Measurements from ENCODE around the gene SLC12A3.

The SLC12A3 gene

DNA sequence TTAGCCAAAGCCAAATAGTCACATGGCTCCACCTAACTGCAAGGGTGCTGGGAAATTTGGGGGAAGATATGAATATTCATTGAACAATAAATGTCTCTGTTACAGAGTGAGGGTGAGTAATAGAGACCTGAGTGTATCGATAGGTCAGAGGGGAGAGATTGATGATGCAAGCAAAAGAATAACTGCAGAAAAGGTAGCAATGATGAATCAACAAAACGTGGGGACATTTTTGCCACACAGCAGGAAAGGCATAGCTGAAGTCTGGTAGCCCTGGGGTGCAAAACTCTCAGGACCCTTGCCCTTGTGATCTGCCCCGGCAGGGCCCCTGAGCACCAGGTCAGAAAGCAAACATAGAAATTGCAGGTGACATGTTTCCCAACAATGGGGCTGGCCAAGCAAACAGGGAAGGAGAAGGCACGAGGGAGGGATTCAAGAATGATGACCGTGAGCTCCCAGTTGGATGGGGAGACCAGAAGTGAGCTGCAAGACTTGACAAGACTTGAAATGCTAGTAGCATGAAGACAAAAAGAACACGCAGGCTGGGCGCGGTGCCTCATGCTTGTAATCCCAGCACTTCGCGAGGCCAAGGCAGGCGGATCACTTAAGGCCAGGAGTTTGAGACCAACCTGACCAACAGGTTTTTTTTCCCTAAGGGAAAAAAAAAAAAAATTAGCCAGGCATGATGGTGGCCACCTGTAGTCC lies 54.2 kb downstream of the SLC12A3 start:
- no peak for DNase-seq (ENCODE audit: low read depth)
- H3K4me3 ChIP-seq (ENCODE audit: low read depth, low read length), result no peak overlapping the region
- TF ChIP-seq, protein P1, sequence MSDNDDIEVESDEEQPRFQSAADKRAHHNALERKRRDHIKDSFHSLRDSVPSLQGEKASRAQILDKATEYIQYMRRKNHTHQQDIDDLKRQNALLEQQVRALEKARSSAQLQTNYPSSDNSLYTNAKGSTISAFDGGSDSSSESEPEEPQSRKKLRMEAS (IDR thresholded peaks at IDR 0.05; ENCODE audit: low read depth, low read length), result no peak
- TF ChIP-seq POLR2A (IDR thresholded peaks at IDR 0.05; ENCODE audit: extremely low read depth, insufficient read length) (no peak), MYC (IDR thresholded peaks at IDR 0.05; ENCODE audit: low read depth, low read length) (no peak)
- TF ChIP-seq, protein P2, sequence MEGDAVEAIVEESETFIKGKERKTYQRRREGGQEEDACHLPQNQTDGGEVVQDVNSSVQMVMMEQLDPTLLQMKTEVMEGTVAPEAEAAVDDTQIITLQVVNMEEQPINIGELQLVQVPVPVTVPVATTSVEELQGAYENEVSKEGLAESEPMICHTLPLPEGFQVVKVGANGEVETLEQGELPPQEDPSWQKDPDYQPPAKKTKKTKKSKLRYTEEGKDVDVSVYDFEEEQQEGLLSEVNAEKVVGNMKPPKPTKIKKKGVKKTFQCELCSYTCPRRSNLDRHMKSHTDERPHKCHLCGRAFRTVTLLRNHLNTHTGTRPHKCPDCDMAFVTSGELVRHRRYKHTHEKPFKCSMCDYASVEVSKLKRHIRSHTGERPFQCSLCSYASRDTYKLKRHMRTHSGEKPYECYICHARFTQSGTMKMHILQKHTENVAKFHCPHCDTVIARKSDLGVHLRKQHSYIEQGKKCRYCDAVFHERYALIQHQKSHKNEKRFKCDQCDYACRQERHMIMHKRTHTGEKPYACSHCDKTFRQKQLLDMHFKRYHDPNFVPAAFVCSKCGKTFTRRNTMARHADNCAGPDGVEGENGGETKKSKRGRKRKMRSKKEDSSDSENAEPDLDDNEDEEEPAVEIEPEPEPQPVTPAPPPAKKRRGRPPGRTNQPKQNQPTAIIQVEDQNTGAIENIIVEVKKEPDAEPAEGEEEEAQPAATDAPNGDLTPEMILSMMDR (IDR thresholded peaks at IDR 0.05; ENCODE audit: low read depth, low read length), result no peak

DNA sequence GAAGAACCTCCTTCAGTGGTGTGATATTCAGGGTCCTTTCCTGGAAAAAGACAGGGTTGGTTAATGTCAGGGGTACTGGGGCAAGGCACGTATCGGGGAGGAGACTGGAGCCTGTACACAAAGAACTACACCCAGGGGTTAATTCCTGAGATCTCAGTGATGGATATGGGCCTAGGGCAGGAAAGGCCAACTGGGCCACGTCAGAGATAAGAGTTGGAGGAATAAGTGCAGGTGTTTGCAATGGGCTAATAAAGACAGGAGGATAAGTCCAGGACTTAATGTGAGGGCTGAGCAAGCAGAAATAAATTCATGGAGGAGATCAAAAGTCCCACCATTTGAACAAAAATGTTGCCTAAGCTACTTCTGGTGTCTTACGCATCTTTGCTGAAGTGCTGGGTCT lies 56.6 kb downstream of the SLC12A3 start:
- no peak for DNase-seq (ENCODE audit: low read depth)
- H3K4me3 ChIP-seq (ENCODE audit: low read depth, low read length), result no peak overlapping the region
- no peak for TF ChIP-seq POLR2A (IDR thresholded peaks at IDR 0.05; ENCODE audit: extremely low read depth, insufficient read length)
- TF ChIP-seq MYC (IDR thresholded peaks at IDR 0.05; ENCODE audit: low read depth, low read length), result no peak
- TF ChIP-seq, protein P1 (IDR thresholded peaks at IDR 0.05; ENCODE audit: low read depth, low read length), result no peak
- TF ChIP-seq, protein P2 (IDR thresholded peaks at IDR 0.05; ENCODE audit: low read depth, low read length), result no peak

DNA sequence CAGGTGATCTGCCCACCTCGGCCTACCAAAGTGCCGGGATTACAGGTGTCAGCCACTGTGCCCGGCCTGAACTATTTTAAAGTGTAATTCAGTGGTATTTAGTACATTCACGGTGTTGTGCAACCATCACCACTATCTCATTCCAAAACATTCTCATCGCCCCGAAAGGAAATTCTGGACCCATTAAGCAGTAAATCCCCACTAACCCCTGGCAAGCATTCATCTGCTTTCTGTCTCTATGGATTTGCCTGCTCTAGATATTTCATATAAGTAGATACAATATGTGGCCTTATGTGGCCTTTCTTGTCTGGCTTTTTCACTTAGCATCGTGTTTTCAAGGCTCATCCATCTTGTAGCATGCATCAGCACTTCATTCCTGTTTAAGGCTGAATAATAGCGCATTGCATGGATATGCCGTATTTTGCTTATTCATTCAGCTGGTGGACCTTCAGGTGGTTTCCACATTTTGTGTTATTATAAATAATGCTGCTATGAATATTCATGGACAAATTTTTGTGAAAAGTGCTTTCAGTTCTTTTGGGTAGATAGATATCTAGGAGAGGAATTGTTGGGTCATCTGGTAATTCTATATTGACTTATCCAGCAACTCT lies 58.6 kb downstream of the SLC12A3 start:
- no peak overlapping the region for H3K4me3 ChIP-seq (ENCODE audit: low read depth, low read length)
- TF ChIP-seq, protein P2 (IDR thresholded peaks at IDR 0.05; ENCODE audit: low read depth, low read length), result no peak
- no peak for TF ChIP-seq POLR2A (IDR thresholded peaks at IDR 0.05; ENCODE audit: extremely low read depth, insufficient read length)
- TF ChIP-seq, protein P1 (IDR thresholded peaks at IDR 0.05; ENCODE audit: low read depth, low read length), result no peak
- TF ChIP-seq MYC (IDR thresholded peaks at IDR 0.05; ENCODE audit: low read depth, low read length), result no peak
- no peak for DNase-seq (ENCODE audit: low read depth)

DNA sequence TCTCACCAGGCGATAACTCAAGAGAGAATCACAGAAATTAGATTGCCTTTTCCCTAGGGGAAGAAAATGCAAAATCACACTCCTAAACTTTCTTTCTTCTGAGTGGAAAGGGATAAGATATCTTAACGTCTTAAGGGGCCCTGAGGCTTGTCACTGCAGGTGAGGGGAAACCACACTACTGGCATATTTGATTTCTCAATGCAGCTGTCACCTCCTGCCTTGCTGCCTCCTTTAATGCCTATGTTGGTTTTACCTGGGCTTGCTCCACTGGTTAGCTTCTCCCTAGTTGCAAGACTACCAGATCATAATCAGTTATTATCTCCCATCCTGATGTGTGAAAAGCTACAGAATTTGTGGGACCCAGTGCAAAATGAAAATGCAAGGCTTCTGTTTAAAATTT lies 62.5 kb downstream of the SLC12A3 start:
- no peak for DNase-seq (ENCODE audit: low read depth)
- TF ChIP-seq, protein P2 (IDR thresholded peaks at IDR 0.05; ENCODE audit: low read depth, low read length), result no peak
- TF ChIP-seq MYC (IDR thresholded peaks at IDR 0.05; ENCODE audit: low read depth, low read length) (no peak), POLR2A (IDR thresholded peaks at IDR 0.05; ENCODE audit: extremely low read depth, insufficient read length) (no peak)
- TF ChIP-seq, protein P1 (IDR thresholded peaks at IDR 0.05; ENCODE audit: low read depth, low read length), result no peak
- H3K4me3 ChIP-seq (ENCODE audit: low read depth, low read length), result no peak overlapping the region

DNA sequence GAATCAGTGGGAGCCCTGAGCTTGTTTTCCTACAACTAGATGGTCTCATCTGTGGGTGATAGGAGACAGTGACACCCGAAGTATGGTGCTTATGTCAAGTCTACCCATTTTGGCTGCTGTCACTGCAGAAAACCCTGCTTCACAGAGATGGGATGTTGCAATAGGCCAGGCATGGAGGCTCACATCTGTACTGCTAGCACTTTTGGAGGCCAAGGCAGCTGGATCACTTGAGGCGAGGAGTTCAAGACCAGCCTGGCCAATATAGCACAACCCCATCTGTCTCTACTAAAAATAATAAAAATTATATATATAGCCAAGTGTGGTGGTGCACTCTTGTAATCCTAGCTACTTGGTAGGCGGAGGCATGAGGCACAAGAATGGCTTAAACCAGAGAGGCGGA lies 64.6 kb downstream of the SLC12A3 start:
- TF ChIP-seq, protein P2 (IDR thresholded peaks at IDR 0.05; ENCODE audit: low read depth, low read length), result no peak
- TF ChIP-seq, protein P1 (IDR thresholded peaks at IDR 0.05; ENCODE audit: low read depth, low read length), result no peak
- TF ChIP-seq MYC (IDR thresholded peaks at IDR 0.05; ENCODE audit: low read depth, low read length), result no peak
- TF ChIP-seq POLR2A (IDR thresholded peaks at IDR 0.05; ENCODE audit: extremely low read depth, insufficient read length), result no peak
- H3K4me3 ChIP-seq (ENCODE audit: low read depth, low read length), result no peak overlapping the region
- peak; percentile 43 for DNase-seq (ENCODE audit: low read depth)

Data from NB4 (cell line).